GM18873 (cell line): Measurements from ENCODE around the gene KAT7.
A peak's percentile ranks its signal among the peaks of the same experiment; 100 is the strongest.

Source experiments
- ATAC-seq: cut with Tn5 transposase; IDR thresholded peaks from one replicate; pipeline ENCODE4 v1.9.1; 2021; ENCODE audit warnings: mild to moderate bottlenecking, moderate library complexity, moderate number of reproducible peaks; ENCODE audit not compliant: unreplicated experiment, low FRiP score

The KAT7 gene

GRCh38 chr17:49760296-49760695, 28.2 kb upstream of the KAT7 start:
- ATAC-seq: no peak

GRCh38 chr17:49760932-49761558, 27.4 kb upstream of the KAT7 start:
- no peak for ATAC-seq

GRCh38 chr17:49762151-49762941, 26.1 kb upstream of the KAT7 start:
- ATAC-seq: no peak

GRCh38 chr17:49763735-49764558, 24.5 kb upstream of the KAT7 start, which contains the start of gene FAM117A:
TSS of gene FAM117A (minus strand) at chr17:49764131. CDS start at chr17:49764087, 44 bp downstream.
- ATAC-seq: peak; percentile 92

DNA sequence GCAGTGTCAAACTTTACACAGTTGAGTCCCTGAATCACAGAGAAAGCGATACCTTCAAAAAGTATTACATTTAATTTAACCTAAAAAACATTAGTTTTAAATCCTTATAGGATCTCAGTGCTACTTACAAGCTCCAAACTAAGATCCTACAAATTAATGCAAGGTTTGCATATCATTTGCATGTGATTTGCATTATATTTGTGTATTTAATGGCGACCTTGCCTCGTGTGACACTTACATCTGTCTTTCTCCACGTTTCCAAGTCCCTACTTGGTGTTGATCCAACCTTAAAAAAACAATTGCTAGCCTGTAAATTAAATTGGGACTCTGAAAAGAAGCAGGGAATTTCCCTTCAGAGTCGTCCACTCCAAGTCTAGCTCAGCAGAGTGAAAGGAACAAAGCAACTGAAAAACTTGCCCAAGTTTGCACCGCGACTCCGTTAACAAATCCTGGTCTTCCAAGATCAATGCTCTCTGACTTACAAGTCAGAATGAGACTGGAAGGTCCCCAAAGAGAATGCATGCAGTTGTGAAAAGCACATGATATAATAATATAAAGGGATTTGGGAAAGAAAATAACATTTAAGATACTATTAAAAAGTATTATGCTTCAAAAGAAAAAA, 23.8 kb upstream of the KAT7 start:
- no peak for ATAC-seq

DNA sequence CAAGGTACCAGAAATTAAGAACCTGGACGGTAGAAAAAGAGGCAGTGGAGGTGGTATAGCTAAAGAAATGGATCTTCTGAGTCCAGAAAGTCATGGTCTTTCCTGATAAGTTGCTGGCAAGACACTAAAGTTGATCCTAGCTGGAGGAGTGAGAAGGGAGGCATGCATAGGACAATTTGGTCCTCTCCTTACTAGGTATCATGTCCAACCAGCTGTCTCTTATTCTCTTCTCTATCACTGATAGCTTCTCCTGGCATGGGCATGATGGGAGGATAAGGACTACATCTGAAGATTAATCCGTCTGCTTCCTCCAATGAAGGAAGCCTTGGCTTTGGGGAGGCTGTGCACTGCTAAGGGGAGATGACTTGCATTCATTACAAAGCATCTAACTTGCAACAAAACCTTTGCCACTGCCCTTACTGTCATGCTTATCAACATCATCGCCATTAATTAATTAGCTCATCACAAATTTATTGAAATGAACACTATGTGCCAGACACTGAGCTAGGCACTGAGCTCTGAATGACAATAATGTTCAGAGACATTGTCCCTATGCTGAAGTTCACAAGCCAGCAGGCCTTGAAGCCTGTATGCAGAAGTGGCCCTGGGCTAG, 21.5 kb upstream of the KAT7 start:
- no peak for ATAC-seq

DNA sequence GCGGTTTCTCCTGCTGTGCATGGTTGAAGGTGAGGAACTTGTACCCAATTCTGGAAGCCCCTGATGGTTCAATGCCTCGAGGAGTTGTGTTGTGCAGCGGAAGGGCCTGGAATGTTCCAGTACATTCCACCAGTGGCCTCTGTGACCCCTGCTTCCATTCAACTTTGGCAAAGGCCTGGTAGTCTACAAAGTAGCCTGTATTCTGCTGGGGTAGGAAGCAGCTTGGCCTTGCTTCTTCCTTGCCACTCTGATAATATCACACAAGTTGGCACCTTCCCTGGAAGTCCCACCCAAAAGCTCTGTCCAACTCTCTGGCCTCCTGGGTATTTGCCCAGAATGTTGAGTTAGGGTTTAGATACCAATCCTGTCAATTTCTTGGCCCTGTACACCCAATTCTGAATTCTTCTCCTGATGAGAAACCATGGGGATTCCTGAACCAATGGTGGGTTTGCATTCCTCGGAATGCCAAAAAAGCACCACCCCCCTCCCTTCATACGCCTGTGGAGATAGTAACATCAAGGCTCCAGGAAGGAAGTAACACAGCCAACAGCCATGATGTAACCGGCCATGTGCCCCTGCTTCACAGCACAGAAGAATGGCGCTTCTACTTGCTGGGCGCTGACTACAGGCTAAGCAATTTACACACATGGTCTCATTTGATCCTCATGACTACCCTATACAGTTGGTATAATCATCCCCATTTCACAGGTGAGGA, 12.8 kb upstream of the KAT7 start:
- ATAC-seq: no peak

- ATAC-seq: no peak
These were observed 11.8 kb upstream of the KAT7 start for GRCh38 chr17:49776551-49777300.

DNA sequence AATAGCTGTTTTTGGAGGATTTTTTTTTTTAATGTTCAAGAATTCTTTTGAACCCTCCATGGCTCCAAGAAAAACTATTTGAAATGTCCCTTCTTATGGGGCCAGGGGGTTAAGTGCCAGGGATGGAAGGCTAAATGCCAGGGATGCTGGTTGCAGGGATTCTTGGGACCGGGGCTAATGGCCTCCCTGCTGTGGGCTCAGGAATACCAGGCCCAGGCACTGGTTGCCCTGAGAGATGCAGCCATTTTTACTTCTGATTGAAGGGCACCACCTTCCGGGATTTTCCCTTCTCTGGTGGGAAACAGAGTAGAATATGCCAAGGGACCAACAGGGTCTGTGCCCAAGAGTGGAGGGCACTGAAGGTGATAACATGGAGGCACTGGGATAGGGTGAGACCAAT, 10.9 kb upstream of the KAT7 start:
- no peak for ATAC-seq

DNA sequence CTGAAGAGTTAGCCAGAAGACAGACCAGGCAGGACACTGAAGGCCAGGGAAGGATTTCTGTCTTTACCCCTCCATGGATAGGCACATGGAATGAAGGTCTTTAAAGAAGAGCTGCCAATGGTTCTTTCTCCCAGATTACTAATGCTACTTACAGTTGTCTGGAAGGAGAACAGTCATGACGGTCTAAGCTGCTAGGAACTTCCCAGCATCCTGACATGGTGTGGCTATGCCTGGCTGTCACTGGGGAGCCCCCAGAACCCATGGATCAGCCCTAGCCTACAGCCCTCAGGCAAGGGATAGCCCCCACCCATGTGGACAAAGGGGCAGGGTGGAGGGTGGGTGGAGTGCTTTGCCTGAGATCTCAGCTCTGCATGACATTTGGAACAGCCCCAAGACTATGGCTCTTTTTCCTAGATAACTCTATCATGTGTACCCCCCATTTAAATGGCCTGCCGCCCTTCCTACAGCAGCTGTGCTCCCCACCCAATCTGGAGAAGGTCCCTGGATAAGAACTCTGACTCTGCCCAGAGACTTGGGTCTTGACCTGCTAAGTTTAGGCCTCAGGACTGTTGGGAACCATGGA, 9.2 kb upstream of the KAT7 start:
- no peak for ATAC-seq

GRCh38 chr17:49779739-49780231, 8.7 kb upstream of the KAT7 start:
- no peak for ATAC-seq

DNA sequence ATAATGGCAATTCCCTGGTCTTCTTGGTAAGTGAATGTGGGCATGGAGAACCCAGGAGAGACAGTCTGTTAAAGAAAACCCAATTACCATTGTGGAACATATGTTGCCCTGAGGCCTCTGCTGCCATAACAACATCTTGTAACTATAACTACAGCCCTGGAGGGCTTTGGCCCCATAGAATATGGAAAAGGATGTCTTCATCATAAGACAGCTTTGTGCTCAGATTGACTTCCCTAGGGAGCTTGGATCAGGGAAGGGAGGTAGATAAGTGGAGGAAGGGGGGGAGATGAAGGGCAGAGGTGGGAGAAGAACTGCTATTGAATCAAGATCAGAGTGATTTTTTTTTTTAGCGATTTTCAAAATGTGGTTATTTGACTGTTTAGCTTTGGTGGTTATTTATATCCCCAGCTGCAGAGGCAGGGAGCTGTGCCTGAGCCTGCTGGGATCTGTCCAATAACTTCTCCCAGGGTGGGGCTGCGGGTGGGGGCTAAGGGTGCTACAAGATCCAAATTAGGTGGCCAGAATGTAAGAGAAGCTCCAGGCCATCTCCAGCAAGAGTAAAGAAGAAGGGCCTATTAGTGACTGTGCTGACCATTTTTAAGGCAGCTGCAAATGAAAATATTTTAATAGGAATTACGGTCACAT, 5.3 kb upstream of the KAT7 start:
- no peak for ATAC-seq

GRCh38 chr17:49783791-49784190, 4.7 kb upstream of the KAT7 start:
- ATAC-seq: no peak

GRCh38 chr17:49784636-49785035, 3.8 kb upstream of the KAT7 start:
- no peak for ATAC-seq

- no peak for ATAC-seq
These were observed 500 bp upstream of the KAT7 start for GRCh38 chr17:49787884-49788477.

- ATAC-seq: no peak
These were observed 730 bp downstream of the KAT7 start for GRCh38 chr17:49789243-49789578.

- no peak for ATAC-seq
These were observed 4.8 kb downstream of the KAT7 start for GRCh38 chr17:49793309-49793708.

GRCh38 chr17:49795372-49795771, 6.9 kb downstream of the KAT7 start:
- no peak for ATAC-seq
